ENCODE results near the gene RBBP7. TPM values are rescaled to one million over a fixed set of nuclear protein-coding genes. Genes with fewer than 3 reads are reported as not detected.

RBBP7 gene
- total RNA-seq, 1 experiment from 2014 or later = 155 TPM

GRCh38 chrX:16826207-16826606 is 44.0 kb downstream of the RBBP7 start:
- H2AFZ ChIP-seq (ENCODE audit: low read length) = no peak overlapping the region
- peak overlapping the region; percentile 34; the same call in 1 of the 2 replicates for H3K9ac ChIP-seq (ENCODE audit: low read length)
- intact Hi-C loops (cut with micrococcal nuclease) = loop anchor here (1.0 to 2.0 kb wide), 3 partner anchors 57 to 221 kb away; no protein-coding TSS in a partner anchor
- ATAC-seq (peak; percentile 20; the same call in 1 of the 2 replicates), DNase-seq (peak; percentile 54)
- no peak overlapping the region for H3K4me2 ChIP-seq (ENCODE audit: low read length)
- H3K9me2 ChIP-seq (replicated peaks; ENCODE audit: low read length) = no peaks in the 10 kb centered on the region
- ChIA-PET POLR2A (ENCODE audit: unreplicated experiment) (no interaction called here), CTCF (interaction anchor here (1.0 kb wide), 1 partner anchor 57 kb away, joined by 5 read pairs; no protein-coding TSS in a partner anchor)
- no peak overlapping the region for H3K4me3 ChIP-seq (ENCODE audit: low read length)
- TF ChIP-seq EZH2phosphoT487 (IDR thresholded peaks at IDR 0.05; ENCODE audit: borderline replicate concordance, low read length) (no peak), EZH2 (IDR thresholded peaks at IDR 0.05; ENCODE audit: low read length, unreplicated experiment) (no peak), CTCF (conservative IDR thresholded peaks at IDR 0.05; ENCODE audit: low read depth, low read length) (peak; percentile 70)
- H3F3A ChIP-seq (ENCODE audit: low read length, unreplicated experiment) = no peaks in the 10 kb centered on the region
- H3K79me2 ChIP-seq (ENCODE audit: low read length) = peaks cover 9% of the 10 kb centered on the region; the same call in 1 of the 2 replicates
- BruUV-seq (replicated peaks) = no TSS peak
- peaks cover 40% of the 10 kb centered on the region for H3K4me1 ChIP-seq (ENCODE audit: insufficient read depth, low read length)
- peaks cover 25% of the 10 kb centered on the region; the same call in 1 of the 2 replicates for H3K36me3 ChIP-seq (ENCODE audit: low read depth, low read length)
- peak overlapping the region; percentile 77 for H3K27ac ChIP-seq (ENCODE audit: low read length)
- H4K20me1 ChIP-seq (ENCODE audit: low read length) = no peaks in the 10 kb centered on the region
- H3K9me3 ChIP-seq (ENCODE audit: low read length) = no peaks in the 10 kb centered on the region
- no peaks in the 10 kb centered on the region for H3K27me3 ChIP-seq (ENCODE audit: low read length)

- H3K9ac ChIP-seq (ENCODE audit: low read length) = peak overlapping the region; percentile 21
Measured at GRCh38 chrX:16825264-16826035, 44.7 kb downstream of the RBBP7 start.

More at GRCh38 chrX:16825264-16826035, 44.7 kb downstream of the RBBP7 start:
- ChIA-PET POLR2A (ENCODE audit: unreplicated experiment) (no interaction called here), CTCF (interaction anchor here (1.0 kb wide), 1 partner anchor 58 kb away, joined by 5 read pairs; no protein-coding TSS in a partner anchor)
- Histone ChIP-seq H3K79me2 (ENCODE audit: low read length) (peaks cover 9% of the 10 kb centered on the region; the same call in 1 of the 2 replicates), H3K27ac (ENCODE audit: low read length) (peak overlapping the region; percentile 77), H3K27me3 (ENCODE audit: low read length) (no peaks in the 10 kb centered on the region), H3K9me3 (ENCODE audit: low read length) (no peaks in the 10 kb centered on the region), H3K36me3 (ENCODE audit: low read depth, low read length) (peaks cover 26% of the 10 kb centered on the region; the same call in 1 of the 2 replicates), H2AFZ (ENCODE audit: low read length) (no peak overlapping the region), H3K9me2 (replicated peaks; ENCODE audit: low read length) (no peaks in the 10 kb centered on the region), H3K4me2 (ENCODE audit: low read length) (no peak overlapping the region), H4K20me1 (ENCODE audit: low read length) (no peaks in the 10 kb centered on the region), H3K4me1 (ENCODE audit: insufficient read depth, low read length) (peaks cover 40% of the 10 kb centered on the region), H3F3A (ENCODE audit: low read length, unreplicated experiment) (no peaks in the 10 kb centered on the region), H3K4me3 (ENCODE audit: low read length) (no peak overlapping the region)
- ATAC-seq = peak; percentile 43
- no peak for TF ChIP-seq CTCF (conservative IDR thresholded peaks at IDR 0.05; ENCODE audit: low read depth, low read length)
- TF ChIP-seq EZH2phosphoT487 (IDR thresholded peaks at IDR 0.05; ENCODE audit: borderline replicate concordance, low read length) = no peak
- TF ChIP-seq EZH2 (IDR thresholded peaks at IDR 0.05; ENCODE audit: low read length, unreplicated experiment) = no peak
- no TSS peak for BruUV-seq (replicated peaks)
- peak; percentile 51 for DNase-seq
- intact Hi-C loops (cut with micrococcal nuclease) = loop anchor here (1.0 to 2.0 kb wide), 3 partner anchors 57 to 221 kb away; no protein-coding TSS in a partner anchor
